Fibroblast of villous mesenchyme (primary cell): ENCODE measurements around the gene ASIC2. TPM values are rescaled to one million over a fixed set of nuclear protein-coding genes. Genes with fewer than 3 reads are reported as not detected.

Source experiments
- DNase-seq: peaks from one replicate; pipeline ENCODE4 v3.0.0-alpha.2; 2010; ENCODE audit warnings: low read depth
- H3K4me3 ChIP-seq: 2 replicates; pipeline ENCODE4 v1.5.1; 2011; ENCODE audit warnings: low read depth, mild to moderate bottlenecking, low read length
- total RNA-seq: library from RNA; depleted of rRNA; stranded (reverse); fragments of >200 nt; gene quantifications from 2 replicates; pipeline ENCODE4 v1.2.3, GENCODE V29; 2012
- TF ChIP-seq, protein P1 (sequence below): IDR thresholded peaks from 2 replicates; pipeline ENCODE4 v1.5.1; 2012; ENCODE audit warnings: low read depth, mild to moderate bottlenecking, low read length; ENCODE audit not compliant: insufficient read depth

The ASIC2 gene
- total RNA-seq, 1 donor, result not detected

DNA sequence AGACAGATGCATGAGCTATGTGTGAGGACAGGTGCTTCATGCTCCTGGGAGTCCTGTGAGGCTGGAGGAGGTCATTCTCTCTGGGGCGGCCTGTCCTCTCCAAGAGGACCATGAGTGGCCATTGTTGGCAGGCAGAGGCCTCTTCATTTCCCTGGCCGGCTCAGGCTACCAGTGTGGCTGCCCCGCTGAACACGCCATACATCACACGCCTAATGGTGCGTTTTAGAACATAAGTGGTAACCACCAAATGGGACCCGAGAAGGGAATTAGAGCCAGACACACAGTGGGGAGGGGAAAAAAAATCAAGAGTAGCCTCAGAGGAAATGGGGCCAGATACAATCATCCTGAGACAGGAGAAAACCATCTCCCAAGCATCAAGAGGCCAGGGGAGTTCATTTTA, 161.5 kb downstream of the ASIC2 start:
- TF ChIP-seq, protein P1, sequence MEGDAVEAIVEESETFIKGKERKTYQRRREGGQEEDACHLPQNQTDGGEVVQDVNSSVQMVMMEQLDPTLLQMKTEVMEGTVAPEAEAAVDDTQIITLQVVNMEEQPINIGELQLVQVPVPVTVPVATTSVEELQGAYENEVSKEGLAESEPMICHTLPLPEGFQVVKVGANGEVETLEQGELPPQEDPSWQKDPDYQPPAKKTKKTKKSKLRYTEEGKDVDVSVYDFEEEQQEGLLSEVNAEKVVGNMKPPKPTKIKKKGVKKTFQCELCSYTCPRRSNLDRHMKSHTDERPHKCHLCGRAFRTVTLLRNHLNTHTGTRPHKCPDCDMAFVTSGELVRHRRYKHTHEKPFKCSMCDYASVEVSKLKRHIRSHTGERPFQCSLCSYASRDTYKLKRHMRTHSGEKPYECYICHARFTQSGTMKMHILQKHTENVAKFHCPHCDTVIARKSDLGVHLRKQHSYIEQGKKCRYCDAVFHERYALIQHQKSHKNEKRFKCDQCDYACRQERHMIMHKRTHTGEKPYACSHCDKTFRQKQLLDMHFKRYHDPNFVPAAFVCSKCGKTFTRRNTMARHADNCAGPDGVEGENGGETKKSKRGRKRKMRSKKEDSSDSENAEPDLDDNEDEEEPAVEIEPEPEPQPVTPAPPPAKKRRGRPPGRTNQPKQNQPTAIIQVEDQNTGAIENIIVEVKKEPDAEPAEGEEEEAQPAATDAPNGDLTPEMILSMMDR, result no peak
- no peak for DNase-seq

DNA sequence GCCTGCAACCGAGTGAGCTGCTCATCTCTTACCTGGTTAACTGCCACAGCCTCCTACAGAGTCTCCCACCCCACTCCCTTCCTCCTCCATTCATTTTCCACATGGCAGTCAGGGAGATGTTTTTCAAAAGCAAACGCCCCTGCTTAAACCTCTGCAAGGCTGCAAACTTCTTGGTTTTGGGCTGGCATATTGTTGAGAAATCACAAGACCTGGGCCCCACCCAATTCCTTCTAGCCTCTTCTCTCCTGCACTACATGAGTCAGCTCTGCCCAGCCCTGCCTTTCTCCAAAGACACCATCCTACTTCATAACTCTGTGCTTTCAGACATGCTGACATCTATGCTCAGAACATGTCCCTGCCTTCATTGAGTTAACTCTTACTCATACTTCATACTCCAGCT, 165.4 kb downstream of the ASIC2 start:
- no peak for DNase-seq
- no peak overlapping the region for H3K4me3 ChIP-seq
- TF ChIP-seq, protein P1, result no peak

More for the DNA sequence above, 161.5 kb downstream of the ASIC2 start:
- no peak overlapping the region for H3K4me3 ChIP-seq

DNA sequence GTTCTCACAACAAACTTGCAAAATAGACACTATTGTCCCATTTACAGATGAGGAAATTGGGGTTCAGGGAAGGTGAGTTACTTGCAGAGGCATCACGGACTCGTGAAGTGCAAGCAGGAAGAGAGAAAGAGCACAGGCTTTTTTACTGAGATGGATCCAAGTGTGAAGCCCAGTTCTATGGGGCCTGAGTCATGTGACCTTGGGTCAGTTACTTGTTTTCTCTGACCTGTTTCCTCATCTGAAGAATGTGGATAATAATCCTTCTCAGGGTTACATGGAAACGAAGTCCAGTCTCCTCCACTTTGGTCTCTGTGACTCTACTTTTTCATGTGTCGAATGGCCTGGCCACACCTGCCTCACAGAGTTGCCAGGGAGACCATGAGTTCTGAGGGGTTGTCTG, 167.0 kb downstream of the ASIC2 start:
- TF ChIP-seq, protein P1, result no peak
- H3K4me3 ChIP-seq, result no peak overlapping the region
- no peak for DNase-seq

DNA sequence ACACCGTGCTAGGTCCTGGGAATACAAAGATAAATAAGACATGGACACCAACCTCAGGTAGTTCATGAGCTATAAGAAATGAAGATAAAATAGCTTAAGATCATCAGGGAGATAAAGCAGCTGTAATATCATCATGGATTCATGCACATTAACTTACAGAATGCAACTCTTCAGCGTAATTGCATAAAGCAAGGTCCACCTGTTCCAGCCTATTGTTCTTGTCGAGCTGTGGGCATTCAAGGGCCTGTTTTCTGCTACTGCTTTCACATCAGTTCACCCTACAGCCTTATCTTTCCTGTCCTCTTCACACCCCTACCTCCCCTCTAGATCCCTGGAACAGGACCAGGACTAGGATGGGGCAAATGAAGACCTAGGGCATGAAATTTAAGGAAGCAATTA, 167.5 kb downstream of the ASIC2 start:
- no peak for DNase-seq
- no peak overlapping the region for H3K4me3 ChIP-seq
- TF ChIP-seq, protein P1, result no peak

DNA sequence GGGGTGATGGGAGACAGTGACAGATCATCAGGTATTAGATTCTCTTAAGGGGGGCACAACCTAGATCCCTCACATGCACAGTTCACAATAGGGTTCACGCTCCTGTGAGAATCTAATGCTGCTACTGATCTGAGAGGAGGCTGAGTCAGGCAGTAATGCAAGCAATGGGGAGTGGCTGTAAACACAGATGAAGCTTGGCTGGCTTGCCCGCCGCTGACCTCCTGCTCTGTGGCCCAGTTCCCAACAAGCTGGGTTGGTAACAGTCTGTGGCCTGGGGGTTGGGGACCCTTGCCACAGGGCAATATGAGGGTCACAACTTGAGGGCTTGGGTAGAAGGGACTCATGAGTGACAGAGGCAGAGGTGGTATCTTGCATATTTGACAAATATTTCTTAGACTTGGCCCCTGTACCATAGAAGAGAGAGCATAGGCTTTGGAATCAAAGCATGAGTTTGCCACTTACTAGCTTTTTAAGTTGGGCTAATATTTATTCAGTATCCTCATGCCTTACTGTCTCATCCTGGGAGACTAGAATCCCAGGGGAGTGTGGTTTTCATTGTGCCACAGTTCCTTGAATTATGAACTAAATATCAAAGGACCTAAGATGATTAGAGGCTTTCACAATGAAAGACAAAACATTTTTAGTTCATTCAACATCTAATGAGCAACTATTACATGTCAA, 168.1 kb downstream of the ASIC2 start:
- TF ChIP-seq, protein P1, result no peak
- DNase-seq, result no peak
- H3K4me3 ChIP-seq, result no peak overlapping the region

DNA sequence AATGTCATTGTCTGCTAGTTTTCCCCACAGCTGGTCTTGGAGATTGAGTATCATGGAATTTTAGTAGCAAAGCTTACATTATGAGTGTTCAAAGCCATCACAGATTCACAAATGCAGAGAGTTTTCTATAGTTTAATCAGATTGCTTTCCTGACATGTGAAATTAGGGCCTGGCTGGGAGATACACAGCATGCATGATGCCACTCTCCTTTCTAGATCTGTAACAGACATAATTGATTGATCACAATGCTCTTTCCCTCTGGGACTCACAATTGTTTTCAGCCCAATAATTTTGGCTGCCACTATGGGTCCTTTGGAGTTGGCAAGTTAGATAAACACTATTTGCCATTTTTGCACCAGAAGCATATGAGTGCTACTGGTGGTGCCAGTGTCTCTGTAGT, 168.9 kb downstream of the ASIC2 start:
- TF ChIP-seq, protein P1, result no peak
- H3K4me3 ChIP-seq, result no peak overlapping the region
- no peak for DNase-seq

DNA sequence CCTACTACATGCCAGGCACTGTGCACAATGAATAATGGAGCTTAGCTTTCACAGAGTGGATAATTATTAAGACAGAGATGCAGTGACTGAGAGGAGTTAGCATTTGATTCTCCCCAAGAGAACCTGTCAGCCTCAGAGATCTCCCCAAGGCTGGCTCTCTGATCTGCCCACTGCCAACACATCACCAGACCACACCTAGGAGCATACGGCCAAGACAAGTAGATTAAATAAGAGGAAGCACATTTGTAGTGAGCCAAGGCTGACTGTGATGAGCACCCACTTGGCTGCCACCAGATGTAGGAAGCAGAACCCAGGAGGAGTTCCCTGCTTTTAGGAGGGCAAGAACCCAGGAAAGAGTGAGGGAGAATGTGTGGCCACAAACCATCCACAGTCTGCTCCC, 171.3 kb downstream of the ASIC2 start:
- TF ChIP-seq, protein P1, result no peak
- DNase-seq, result no peak

More for the DNA sequence above, 171.3 kb downstream of the ASIC2 start:
- H3K4me3 ChIP-seq, result no peak overlapping the region
